HG03064 (cell line): ENCODE results near the gene GLIS1.

ENCODE experiments used
- ATAC-seq: cut with Tn5 transposase; IDR thresholded peaks from one replicate; pipeline ENCODE4 v1.9.1; 2021; ENCODE audit warnings: low read depth; ENCODE audit not compliant: unreplicated experiment

GLIS1 gene

GRCh38 chr1:53517109-53517508, 221.9 kb downstream of the GLIS1 start:
- no peak for ATAC-seq

- ATAC-seq: no peak
These were observed 222.8 kb downstream of the GLIS1 start for GRCh38 chr1:53516181-53516580.

GRCh38 chr1:53514436-53514835, 224.5 kb downstream of the GLIS1 start:
- no peak for ATAC-seq

GRCh38 chr1:53513846-53514245, 225.1 kb downstream of the GLIS1 start:
- no peak for ATAC-seq

- no peak for ATAC-seq
These were observed 225.9 kb downstream of the GLIS1 start for GRCh38 chr1:53512807-53513755.

- no peak for ATAC-seq
These were observed 226.8 kb downstream of the GLIS1 start for GRCh38 chr1:53511933-53512806.

- no peak for ATAC-seq
These were observed 227.5 kb downstream of the GLIS1 start for GRCh38 chr1:53511323-53511932.

- no peak for ATAC-seq
These were observed 228.7 kb downstream of the GLIS1 start for GRCh38 chr1:53510215-53510614.

GRCh38 chr1:53509775-53510174, 229.2 kb downstream of the GLIS1 start:
- no peak for ATAC-seq

- no peak for ATAC-seq
These were observed 229.8 kb downstream of the GLIS1 start for GRCh38 chr1:53508991-53509666.

- ATAC-seq: no peak
These were observed 230.6 kb downstream of the GLIS1 start for GRCh38 chr1:53508056-53508990.

- no peak for ATAC-seq
These were observed 231.7 kb downstream of the GLIS1 start for GRCh38 chr1:53507116-53507820.

- ATAC-seq: no peak
These were observed 232.5 kb downstream of the GLIS1 start for GRCh38 chr1:53506355-53507050.

- ATAC-seq: no peak
These were observed 233.1 kb downstream of the GLIS1 start for GRCh38 chr1:53505891-53506290.

GRCh38 chr1:53505401-53505800, 233.6 kb downstream of the GLIS1 start:
- ATAC-seq: no peak

GRCh38 chr1:53504901-53505300, 234.1 kb downstream of the GLIS1 start:
- ATAC-seq: no peak

- ATAC-seq: no peak
These were observed 235.3 kb downstream of the GLIS1 start for GRCh38 chr1:53503433-53504217.
